H9 (cell line): Measurements from ENCODE around the gene CAVIN1. TPM values are rescaled to one million over a fixed set of nuclear protein-coding genes. Genes with fewer than 3 reads are reported as not detected.

ENCODE experiments used
- DNase-seq: peaks from one replicate; pipeline ENCODE4 v3.0.0-alpha.2; 2017
- H2AFZ ChIP-seq: one replicate; pipeline ENCODE4 v1.6.1; 2013; ENCODE audit warnings: mild to moderate bottlenecking, low read length, control low read depth, moderate library complexity
- H2AK5ac ChIP-seq: 2 replicates; pipeline ENCODE4 v1.6.1; 2013; ENCODE audit warnings: low read length, control low read depth, mixed read lengths; ENCODE audit not compliant: insufficient read length
- H2BK120ac ChIP-seq: one replicate; pipeline ENCODE4 v1.6.1; 2013; ENCODE audit warnings: low read depth, mild to moderate bottlenecking, low read length, control low read depth, inconsistent platforms; ENCODE audit not compliant: poor library complexity, severe bottlenecking
- H2BK12ac ChIP-seq: 2 replicates; pipeline ENCODE4 v1.6.1; 2013; ENCODE audit warnings: low read length, control low read depth, mixed read lengths, low read depth; ENCODE audit not compliant: insufficient read length
- H2BK15ac ChIP-seq: 2 replicates; pipeline ENCODE4 v1.6.1; 2013; ENCODE audit warnings: low read depth, low read length, control low read depth
- H2BK20ac ChIP-seq: one replicate; pipeline ENCODE4 v1.6.1; 2013; ENCODE audit warnings: low read depth, mild to moderate bottlenecking, low read length, control low read depth, inconsistent platforms; ENCODE audit not compliant: poor library complexity, severe bottlenecking
- H2BK5ac ChIP-seq: 2 replicates; pipeline ENCODE4 v1.6.1; 2013; ENCODE audit warnings: low read length, control low read depth, mixed read lengths; ENCODE audit not compliant: insufficient read length
- H3K14ac ChIP-seq: 2 replicates; pipeline ENCODE4 v1.6.1; 2013; ENCODE audit warnings: low read length, control low read depth; ENCODE audit not compliant: insufficient read depth
- H3K18ac ChIP-seq: 2 replicates; pipeline ENCODE4 v1.6.1; 2013; ENCODE audit warnings: low read depth, mild to moderate bottlenecking, mixed read lengths, low read length, control low read depth; ENCODE audit not compliant: insufficient read length
- H3K23ac ChIP-seq: 2 replicates; pipeline ENCODE4 v1.6.1; 2013; ENCODE audit warnings: low read length, control low read depth, mixed read lengths, low read depth; ENCODE audit not compliant: insufficient read length
- H3K23me2 ChIP-seq: 2 replicates; pipeline ENCODE4 v1.6.1; 2013; ENCODE audit warnings: low read depth, mild to moderate bottlenecking, mixed read lengths, low read length, control low read depth; ENCODE audit not compliant: insufficient read length, poor library complexity, severe bottlenecking
- H3K27ac ChIP-seq: 2 replicates; pipeline ENCODE4 v1.5.1; 2013; ENCODE audit warnings: low read length, control low read depth, mixed read lengths, low read depth; ENCODE audit not compliant: insufficient read length
- H3K27me3 ChIP-seq: 2 replicates; pipeline ENCODE4 v1.6.1; 2013; ENCODE audit warnings: low read length, control low read depth, inconsistent platforms; ENCODE audit not compliant: insufficient read depth
- H3K4ac ChIP-seq: 2 replicates; pipeline ENCODE4 v1.6.1; 2013; ENCODE audit warnings: low read depth, mild to moderate bottlenecking, control low read depth, inconsistent platforms, low read length, moderate library complexity
- H3K4me1 ChIP-seq: 2 replicates; pipeline ENCODE4 v1.6.1; 2013; ENCODE audit warnings: low read length, control low read depth, inconsistent platforms; ENCODE audit not compliant: insufficient read depth
- H3K4me2 ChIP-seq: 2 replicates; pipeline ENCODE4 v1.6.1; 2013; ENCODE audit warnings: low read length, control low read depth, mixed read lengths; ENCODE audit not compliant: insufficient read length, insufficient read depth
- H3K56ac ChIP-seq: 2 replicates; pipeline ENCODE4 v1.6.1; 2013; ENCODE audit warnings: low read depth, mild to moderate bottlenecking, mixed read lengths, low read length, control low read depth; ENCODE audit not compliant: insufficient read length
- H3K79me1 ChIP-seq: 2 replicates; pipeline ENCODE4 v1.6.1; 2013; ENCODE audit warnings: low read depth, mild to moderate bottlenecking, moderate library complexity, low read length, control low read depth, inconsistent platforms; ENCODE audit not compliant: insufficient read depth, poor library complexity, severe bottlenecking
- H3K79me2 ChIP-seq: 2 replicates; pipeline ENCODE4 v1.6.1; 2013; ENCODE audit warnings: low read length, control low read depth, inconsistent platforms; ENCODE audit not compliant: insufficient read depth
- H3K9ac ChIP-seq: 2 replicates; pipeline ENCODE4 v1.6.1; 2013; ENCODE audit warnings: low read length, control low read depth, mixed read lengths; ENCODE audit not compliant: insufficient read length; ENCODE audit errors: extremely low read depth
- H3K9me3 ChIP-seq: one replicate; pipeline ENCODE4 v1.6.1; 2013; ENCODE audit warnings: low read depth, low read length, inconsistent platforms; ENCODE audit not compliant: control insufficient read depth
- H3T11ph ChIP-seq: one replicate; pipeline ENCODE4 v1.6.1; 2013; ENCODE audit warnings: mild to moderate bottlenecking, low read length, control low read depth, inconsistent platforms
- H4K20me1 ChIP-seq: one replicate; pipeline ENCODE4 v1.6.1; 2013; ENCODE audit not compliant: control insufficient read depth, insufficient read length, insufficient read depth
- H4K5ac ChIP-seq: 2 replicates; pipeline ENCODE4 v1.6.1; 2013; ENCODE audit warnings: low read depth, mild to moderate bottlenecking, mixed read lengths, low read length, control low read depth; ENCODE audit not compliant: insufficient read length
- H4K8ac ChIP-seq: replicated peaks from 2 replicates; pipeline ENCODE4 v1.6.1; 2013; ENCODE audit warnings: low read length, control low read depth, mixed read lengths, low read depth; ENCODE audit not compliant: insufficient read length
- H4K91ac ChIP-seq: 2 replicates; pipeline ENCODE4 v1.6.1; 2013; ENCODE audit warnings: low read depth, mild to moderate bottlenecking, moderate library complexity, mixed read lengths, low read length, control low read depth; ENCODE audit not compliant: insufficient read length
- H3K27ac Mint-ChIP-seq, 3 experiments: 2 replicates in 2 of 3; 3 replicates in 1 of 3; pipeline ENCODE4 v1.8.0; 2020 to 2021; ENCODE audit warnings: mixed read lengths in 3 of 3, mild to moderate bottlenecking in 1 of 3, moderate library complexity in 1 of 3
- H3K27me3 Mint-ChIP-seq: 2 replicates; pipeline ENCODE4 v1.8.0; 2021; ENCODE audit warnings: low read depth, mild to moderate bottlenecking, moderate library complexity, mixed read lengths
- H3K36me3 Mint-ChIP-seq, 3 experiments: 2 replicates in 2 of 3; 3 replicates in 1 of 3; pipeline ENCODE4 v1.8.0; 2020 to 2021; ENCODE audit warnings: low read depth in 3 of 3, mixed read lengths in 3 of 3; ENCODE audit not compliant: insufficient read depth in 1 of 3
- H3K4me1 Mint-ChIP-seq, 2 experiments: 2 replicates each; pipeline ENCODE4 v1.8.0; 2020; ENCODE audit warnings: mixed read lengths in 2 of 2
- H3K4me3 Mint-ChIP-seq, 2 experiments: 2 replicates in 1 of 2; 3 replicates in 1 of 2; pipeline ENCODE4 v1.8.0; 2020 to 2021; ENCODE audit warnings: mild to moderate bottlenecking in 2 of 2, mixed read lengths in 2 of 2, moderate library complexity in 1 of 2
- H3K9me3 Mint-ChIP-seq, 2 experiments: 2 replicates in 1 of 2; 3 replicates in 1 of 2; pipeline ENCODE4 v1.8.0; 2020; ENCODE audit warnings: mild to moderate bottlenecking in 2 of 2, mixed read lengths in 2 of 2, moderate library complexity in 1 of 2
- CTCF ChIP-seq: fragments of 200-600 bp; sonication (generic); conservative IDR thresholded peaks from 3 replicates; pipeline ENCODE4 v1.8.0; 2021; ENCODE audit warnings: antibody characterized with exemption, mild to moderate bottlenecking
- WGBS: extraction: QIAGEN DNeasy Blood & Tissue Kit; methylation state at CpG from one replicate; pipeline ENCODE4 v1.1.7; 2013; ENCODE audit warnings: missing lambda C conversion rate, low lambda C conversion rate, mixed read lengths; ENCODE audit not compliant: insufficient read length; ENCODE audit errors: extremely low coverage; 5-methylcytosine and 5-hydroxymethylcytosine counted together
- total RNA-seq: library from RNA; stranded (reverse); gene quantifications from 2 replicates; pipeline ENCODE4 v1.2.1, GENCODE V29; 2021

The CAVIN1 gene
- total RNA-seq, 1 experiment from 2014 or later, result 65.2 TPM

DNA sequence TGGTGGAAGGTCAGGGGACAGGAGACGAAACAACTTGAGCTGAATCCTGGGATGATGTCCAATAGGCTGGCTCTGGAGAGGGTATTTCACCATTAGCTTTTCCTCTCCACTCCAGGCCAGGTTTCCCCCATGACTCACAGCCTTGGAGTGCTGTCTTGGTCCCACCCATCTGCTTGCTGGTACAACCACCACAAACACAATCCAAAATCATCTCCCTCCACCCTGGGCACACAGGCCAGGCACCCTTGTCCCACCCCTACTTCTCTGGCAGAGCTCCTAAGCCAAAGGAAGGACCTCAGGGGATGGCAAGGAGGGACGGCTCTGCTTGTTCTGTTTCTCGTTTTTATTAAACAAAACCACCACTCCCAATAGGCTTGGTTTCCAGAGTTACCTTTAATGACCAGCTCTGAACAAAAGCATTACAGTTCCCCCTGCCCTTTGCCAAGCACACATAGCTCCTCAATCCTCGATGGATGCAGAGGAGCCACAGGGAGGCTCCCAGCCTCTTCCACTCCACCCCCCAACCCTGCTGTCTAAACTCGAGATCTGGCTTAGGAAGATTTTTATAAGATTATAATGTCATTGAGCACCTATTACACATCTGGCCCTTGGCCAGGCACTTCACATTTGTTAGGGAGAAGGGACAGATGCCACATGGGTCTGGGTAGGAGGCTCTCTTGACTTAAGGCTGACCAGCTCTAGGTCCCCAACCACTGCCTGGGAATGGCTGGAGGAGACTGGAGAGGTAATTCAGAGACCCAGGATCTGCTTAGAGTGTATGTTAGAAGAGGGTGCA, 13.3 kb downstream of the CAVIN1 start:
- TF ChIP-seq CTCF, result no peak
- Histone ChIP-seq H3K4me2 (no peak overlapping the region), H3K79me1 (no peaks in the 10 kb centered on the region), H2BK20ac (no peak overlapping the region), H3K14ac (no peak overlapping the region), H3K9ac (no peak overlapping the region), H4K8ac (no peak overlapping the region), H3K4me1 (peaks cover 5% of the 10 kb centered on the region; the same call in 1 of the 2 replicates), H3K18ac (no peak overlapping the region), H2BK15ac (no peak overlapping the region), H2AK5ac (no peak overlapping the region), H4K91ac (no peak overlapping the region), H2BK12ac (no peak overlapping the region), H2BK120ac (no peak overlapping the region), H3K56ac (no peak overlapping the region), H2BK5ac (no peak overlapping the region), H3K4ac (no peak overlapping the region), H3K23me2 (no peaks in the 10 kb centered on the region), H3K27ac (no peak overlapping the region), H3K9me3 (no peaks in the 10 kb centered on the region), H4K20me1 (no peaks in the 10 kb centered on the region), H3K23ac (no peak overlapping the region), H3T11ph (no peak overlapping the region), H4K5ac (no peak overlapping the region), H3K27me3 (no peaks in the 10 kb centered on the region), H3K79me2 (no peaks in the 10 kb centered on the region), H2AFZ (no peak overlapping the region)
- H3K4me1 Mint-ChIP-seq, result peaks cover 24 to 40% of the 10 kb centered on the region in 2 experiments
- peaks cover 0 to 16% (median 11%) of the 10 kb centered on the region in 3 experiments; a peak in 5 of 7 replicates for H3K36me3 Mint-ChIP-seq
- DNase-seq, result no peak
- H3K27me3 Mint-ChIP-seq, result no peaks in the 10 kb centered on the region
- no peak overlapping the region; a peak in 1 of 7 replicates for H3K27ac Mint-ChIP-seq
- no peak overlapping the region for H3K4me3 Mint-ChIP-seq
- no CpG with 5 or more reads among the region's 5 CpGs for WGBS
- no peaks in the 10 kb centered on the region for H3K9me3 Mint-ChIP-seq
